ENCODE data around the gene PTPRK.

Gene PTPRK

GRCh38 chr6:128238225-128238624 is 282.2 kb downstream of the PTPRK start:
- DNase-seq, result no peak

- DNase-seq, result no peak
These were observed 284.8 kb downstream of the PTPRK start for GRCh38 chr6:128235556-128235955.

- no peak for DNase-seq
These were observed 286.9 kb downstream of the PTPRK start for GRCh38 chr6:128233531-128233930.

- DNase-seq, result no peak
These were observed 290.0 kb downstream of the PTPRK start for GRCh38 chr6:128230267-128230989.

- DNase-seq, result no peak
These were observed 294.8 kb downstream of the PTPRK start for GRCh38 chr6:128225612-128226011.

GRCh38 chr6:128216917-128217316 is 303.5 kb downstream of the PTPRK start:
- no peak for DNase-seq

GRCh38 chr6:128209771-128210170 is 310.6 kb downstream of the PTPRK start:
- no peak for DNase-seq

- DNase-seq, result no peak
These were observed 311.4 kb downstream of the PTPRK start for GRCh38 chr6:128208851-128209580.

GRCh38 chr6:128208078-128208477 is 312.3 kb downstream of the PTPRK start:
- no peak for DNase-seq

GRCh38 chr6:128206610-128207426 is 313.6 kb downstream of the PTPRK start:
- DNase-seq, result no peak

- no peak for DNase-seq
These were observed 315.8 kb downstream of the PTPRK start for GRCh38 chr6:128204616-128205015.

GRCh38 chr6:128202169-128202765 is 318.1 kb downstream of the PTPRK start:
- no peak for DNase-seq

- no peak for DNase-seq
These were observed 319.6 kb downstream of the PTPRK start for GRCh38 chr6:128200789-128201188.

- no peak for DNase-seq
These were observed 320.9 kb downstream of the PTPRK start for GRCh38 chr6:128199461-128199860.

GRCh38 chr6:128192972-128193371 is 327.4 kb downstream of the PTPRK start:
- no peak for DNase-seq

- no peak for DNase-seq
These were observed 331.7 kb downstream of the PTPRK start for GRCh38 chr6:128188678-128189077.

GRCh38 chr6:128186729-128187128 is 333.7 kb downstream of the PTPRK start:
- DNase-seq, result no peak

GRCh38 chr6:128179876-128180438 is 340.4 kb downstream of the PTPRK start:
- no peak for DNase-seq

GRCh38 chr6:128174724-128175123 is 345.7 kb downstream of the PTPRK start:
- DNase-seq, result no peak

GRCh38 chr6:128172752-128173682 is 347.4 kb downstream of the PTPRK start:
- DNase-seq, result no peak

- no peak for DNase-seq
These were observed 348.3 kb downstream of the PTPRK start for GRCh38 chr6:128172081-128172480.

- no peak for DNase-seq
These were observed 349.2 kb downstream of the PTPRK start for GRCh38 chr6:128171182-128171581.

All from stimulated activated CD4-positive, alpha-beta T cell treated with anti-CD3 and anti-CD28 coated beads, Interleukin-12 subunit alpha, Interleukin-12 subunit beta, amount 100 ng/mL, for 4 hours (primary cell).